Activated CD4-positive, alpha-beta memory T cell treated with anti-CD3 and anti-CD28 coated beads for 36 hours (primary cell): ENCODE measurements around the gene CSNK1G1. TPM values are rescaled to one million over a fixed set of nuclear protein-coding genes. Genes with fewer than 3 reads are reported as not detected.

Experiments used
- CTCF ChIA-PET: fragments of 350-600 bp; sonication (Branson Sonifier 250); formaldehyde crosslinking; loops from one replicate; lab custom pipeline; 2021; ENCODE audit warnings: antibody characterized with exemption, inconsistent platforms; lab: Charles Lee
- POLR2A ChIA-PET: fragments of 350-600 bp; sonication (Branson Sonifier 250); formaldehyde crosslinking; loops from one replicate; lab custom pipeline; 2021; ENCODE audit warnings: antibody characterized with exemption; lab: Charles Lee
- DNase-seq: peaks from one replicate; pipeline ENCODE4 v3.0.0-alpha.2; 2020
- H3K27ac Mint-ChIP-seq: one replicate; pipeline ENCODE4 v1.8.0; 2021; ENCODE audit warnings: mixed read lengths
- H3K27me3 Mint-ChIP-seq: one replicate; pipeline ENCODE4 v1.8.0; 2021; ENCODE audit warnings: mixed read lengths
- H3K36me3 Mint-ChIP-seq: one replicate; pipeline ENCODE4 v1.8.0; 2021; ENCODE audit warnings: mixed read lengths
- H3K4me1 Mint-ChIP-seq: one replicate; pipeline ENCODE4 v1.8.0; 2021; ENCODE audit warnings: low read depth, mixed read lengths
- H3K4me3 Mint-ChIP-seq: one replicate; pipeline ENCODE4 v1.8.0; 2021; ENCODE audit warnings: mild to moderate bottlenecking, mixed read lengths
- H3K9me3 Mint-ChIP-seq: one replicate; pipeline ENCODE4 v1.8.0; 2021; ENCODE audit warnings: mixed read lengths
- intact Hi-C: fragments of 100-400 bp; cut with micrococcal nuclease; formaldehyde crosslinking; loops from one replicate; pipeline ENCODE4 v1.15.1; 2023
- total RNA-seq, 2 experiments: library from RNA; stranded (reverse); gene quantifications; one replicate each; pipeline ENCODE4 v1.2.3, GENCODE V29; 2021

CSNK1G1 gene
- total RNA-seq, 2 experiments from 2014 or later: 17.5 to 20.9 TPM

GRCh38 chr15:64180235-64180824 is 175.6 kb downstream of the CSNK1G1 start:
- no peak overlapping the region for H3K27ac Mint-ChIP-seq

GRCh38 chr15:64166102-64166890 is 189.7 kb downstream of the CSNK1G1 start:
- no peak overlapping the region for H3K4me3 Mint-ChIP-seq
- H3K27ac Mint-ChIP-seq: peak overlapping the region; percentile 64
- CTCF ChIA-PET: interaction anchor here (1.0 to 5.4 kb wide), 2 partner anchors 13 to 23 kb away, joined by 6 to 61 read pairs; partner anchors contain the start of gene SNX22
- intact Hi-C loops: loop anchor here (10.0 kb wide), 1 partner anchor 539 kb away; no protein-coding TSS in a partner anchor
- H3K27me3 Mint-ChIP-seq: no peaks in the 10 kb centered on the region
- peaks cover 26% of the 10 kb centered on the region for H3K4me1 Mint-ChIP-seq
- peaks cover 12% of the 10 kb centered on the region for H3K36me3 Mint-ChIP-seq
- DNase-seq: peak; percentile 25
- no peaks in the 10 kb centered on the region for H3K9me3 Mint-ChIP-seq
- POLR2A ChIA-PET: no interaction called here

More at GRCh38 chr15:64180235-64180824, 175.6 kb downstream of the CSNK1G1 start:
- H3K4me3 Mint-ChIP-seq: no peak overlapping the region
- intact Hi-C loops: no loop called here
- POLR2A ChIA-PET: no interaction called here
- H3K36me3 Mint-ChIP-seq: peaks cover 14% of the 10 kb centered on the region
- H3K4me1 Mint-ChIP-seq: no peaks in the 10 kb centered on the region
- CTCF ChIA-PET: no interaction called here
- H3K9me3 Mint-ChIP-seq: no peaks in the 10 kb centered on the region
- no peaks in the 10 kb centered on the region for H3K27me3 Mint-ChIP-seq
- DNase-seq: no peak

DNA sequence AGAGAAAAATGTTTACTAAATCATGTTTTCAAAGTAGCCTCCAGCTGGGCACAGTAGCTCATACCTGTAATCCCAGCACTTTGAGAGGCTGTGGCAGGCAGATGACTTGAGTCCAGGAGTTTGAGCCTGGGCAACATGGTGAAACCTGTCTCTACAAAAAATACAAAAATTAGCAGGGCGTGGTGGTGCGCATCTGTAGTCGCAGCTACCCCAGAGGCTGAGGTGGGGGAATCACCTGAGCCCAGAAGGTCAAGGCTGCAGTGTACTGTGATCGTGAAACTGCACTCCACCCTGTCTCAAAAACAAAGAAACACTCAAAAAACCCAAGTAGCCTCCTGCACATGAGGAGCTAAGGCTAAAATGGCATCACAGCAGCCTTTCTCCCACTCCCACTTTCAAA is 191.5 kb downstream of the CSNK1G1 start:
- CTCF ChIA-PET: interaction anchor here (0.6 to 5.4 kb wide), 4 partner anchors 9 to 224 kb away, joined by 3 to 61 read pairs (median 3); partner anchors contain the start of gene SNX22
- DNase-seq: no peak
- Mint-ChIP-seq H3K9me3 (no peaks in the 10 kb centered on the region), H3K36me3 (peaks cover 18% of the 10 kb centered on the region), H3K4me1 (peaks cover 36% of the 10 kb centered on the region), H3K4me3 (no peak overlapping the region), H3K27ac (peak overlapping the region; percentile 94), H3K27me3 (no peaks in the 10 kb centered on the region)
- intact Hi-C loops: loop anchor here (10.0 kb wide), 1 partner anchor 540 kb away; no protein-coding TSS in a partner anchor
- POLR2A ChIA-PET: interaction anchor here (0.6 kb wide), 1 partner anchor 424 kb away, joined by 7 read pairs; no protein-coding TSS in a partner anchor

DNA sequence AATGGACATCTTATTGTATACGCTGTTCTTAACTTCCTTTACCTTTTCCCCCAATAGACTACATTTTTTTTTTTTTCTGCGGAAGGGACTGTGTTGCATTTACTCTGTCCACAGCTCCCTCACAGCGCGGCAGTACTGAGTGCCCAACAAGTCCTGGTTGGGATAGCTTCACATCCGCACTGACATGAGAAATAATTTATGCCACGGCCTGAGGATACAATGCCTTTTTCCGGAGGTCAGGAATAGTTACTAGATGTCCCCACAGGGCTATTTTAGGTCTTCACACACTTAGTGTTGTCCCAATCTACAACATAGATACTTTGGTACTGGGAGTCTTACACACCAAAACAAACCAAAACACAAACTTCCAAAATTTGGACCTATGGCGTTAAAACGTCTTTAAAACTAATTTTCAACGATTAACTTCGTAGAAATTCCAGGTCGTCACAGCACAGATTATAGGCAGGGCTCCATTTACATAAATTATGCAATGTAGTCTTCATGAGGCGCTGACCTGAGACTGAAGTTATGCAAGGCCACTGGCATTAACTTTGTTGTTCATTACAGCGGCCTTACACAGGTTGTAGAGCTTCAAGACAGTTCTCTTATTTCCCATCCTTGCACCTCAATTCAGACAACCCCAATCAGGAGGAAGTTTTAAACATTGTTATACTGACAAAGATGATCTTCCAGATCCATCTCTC is 192.2 kb downstream of the CSNK1G1 start:
- no peaks in the 10 kb centered on the region for H3K9me3 Mint-ChIP-seq
- peaks cover 39% of the 10 kb centered on the region for H3K4me1 Mint-ChIP-seq
- intact Hi-C loops: loop anchor here (1.0 to 10.0 kb wide), 6 partner anchors 24 to 659 kb away; partner anchors contain the start of genes CSNK1G1, SNX1, TRIP4 and USP3
- peak overlapping the region; percentile 94 for H3K27ac Mint-ChIP-seq
- CTCF ChIA-PET: interaction anchor here (0.6 to 5.4 kb wide), 6 partner anchors 11 to 672 kb away, joined by 3 to 61 read pairs (median 4); partner anchors contain the start of gene SNX22
- no peaks in the 10 kb centered on the region for H3K27me3 Mint-ChIP-seq
- peaks cover 21% of the 10 kb centered on the region for H3K36me3 Mint-ChIP-seq
- peak overlapping the region; percentile 78 for H3K4me3 Mint-ChIP-seq
- POLR2A ChIA-PET: interaction anchor here (0.6 to 2.4 kb wide), 9 partner anchors 10 to 425 kb away, joined by 3 to 14 read pairs (median 7); partner anchors contain the start of genes CIAO2A and TRIP4
- peak; percentile 31 for DNase-seq

DNA sequence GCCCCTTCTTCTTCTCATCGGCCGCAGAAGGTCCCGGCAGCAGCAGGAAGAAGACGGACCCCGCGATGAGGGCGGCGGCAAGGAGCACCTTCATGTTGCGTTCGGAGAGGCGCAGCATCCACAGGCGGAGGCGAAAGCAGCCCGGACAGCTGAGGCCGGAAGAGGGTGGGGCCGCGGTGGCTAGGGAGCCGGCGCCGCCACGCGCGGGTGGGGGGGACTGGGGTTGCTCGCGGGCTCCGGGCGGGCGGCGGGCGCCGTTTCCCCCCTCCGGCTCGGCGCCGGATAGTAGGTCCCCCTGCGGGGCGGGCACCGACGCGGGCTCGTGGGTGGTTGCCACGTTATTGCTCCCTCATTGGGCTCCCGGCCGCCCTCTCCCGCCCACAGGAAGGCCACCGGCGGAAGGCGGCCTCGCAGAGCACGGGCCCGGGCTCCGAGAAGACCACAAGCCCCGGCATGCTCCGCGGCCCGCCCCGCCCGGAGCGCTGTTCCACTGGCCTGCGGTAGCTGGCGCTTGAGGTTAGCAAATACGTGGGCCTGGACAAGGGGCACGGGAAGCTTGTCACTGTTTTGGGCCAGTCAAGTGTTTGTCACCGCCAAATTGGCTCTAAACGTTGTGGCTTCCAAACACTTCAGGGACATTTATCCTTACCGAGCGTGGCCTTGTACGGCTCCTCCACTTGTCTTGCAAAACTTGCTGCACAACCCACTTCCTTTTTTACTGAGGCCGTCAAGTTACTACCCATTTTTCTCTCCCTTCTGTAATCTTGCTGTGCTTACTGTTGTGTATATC is 192.9 kb downstream of the CSNK1G1 start, which contains the start of gene PPIB:
Gene PPIB (minus strand): TSS at position 154 of the 790 bp plus-strand sequence. CDS start 36 bp downstream, at position 118.
- CTCF ChIA-PET: interaction anchor here (0.5 to 5.4 kb wide), 6 partner anchors 10 to 673 kb away, joined by 3 to 61 read pairs (median 4); partner anchors contain the start of genes SNX22 and TRIP4
- Mint-ChIP-seq H3K27ac (peak within 1 kb of the TSS; percentile 94), H3K27me3 (no peaks in the 10 kb centered on the region), H3K4me1 (peaks cover 43% of the 10 kb centered on the region), H3K4me3 (peak within 1 kb of the TSS; percentile 88), H3K9me3 (no peaks in the 10 kb centered on the region), H3K36me3 (peaks cover 27% of the 10 kb centered on the region)
- POLR2A ChIA-PET: interaction anchor here (0.6 to 2.4 kb wide), 8 partner anchors 9 to 224 kb away, joined by 3 to 14 read pairs (median 6); partner anchors contain the start of genes CIAO2A and TRIP4
- peak; percentile 98 for DNase-seq
- intact Hi-C loops: loop anchor here (1.0 to 10.0 kb wide), 6 partner anchors 25 to 658 kb away; partner anchors contain the start of genes CSNK1G1, SNX1, TRIP4 and USP3

DNA sequence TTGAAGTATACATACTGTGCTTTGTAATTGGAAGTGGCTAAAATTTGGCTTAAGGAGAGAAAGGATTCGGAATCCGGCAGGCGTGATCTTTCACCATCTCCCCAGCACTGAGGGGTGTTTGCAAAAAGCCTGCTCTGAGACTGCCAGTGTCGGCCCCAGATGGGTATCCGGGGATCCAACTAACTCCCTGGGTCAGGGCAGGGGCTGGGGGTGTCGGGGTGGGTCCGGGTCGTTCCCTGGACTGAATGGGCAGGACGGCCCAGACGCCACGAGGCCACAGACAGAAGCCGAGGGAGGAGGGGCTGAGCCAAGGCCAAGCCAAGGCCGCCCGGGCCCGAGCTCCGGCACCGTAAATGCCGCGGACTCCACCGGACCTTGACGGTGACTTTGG is 193.5 kb downstream of the CSNK1G1 start:
- DNase-seq: no peak
- Mint-ChIP-seq H3K27me3 (no peaks in the 10 kb centered on the region), H3K4me3 (peak overlapping the region; percentile 88), H3K9me3 (no peaks in the 10 kb centered on the region), H3K4me1 (peaks cover 43% of the 10 kb centered on the region), H3K27ac (peak overlapping the region; percentile 88), H3K36me3 (peaks cover 32% of the 10 kb centered on the region)
- CTCF ChIA-PET: interaction anchor here (1.4 to 5.4 kb wide), 3 partner anchors 9 to 225 kb away, joined by 3 to 61 read pairs (median 8); partner anchors contain the start of genes SNX22 and TRIP4
- POLR2A ChIA-PET: interaction anchor here (0.7 to 2.4 kb wide), 6 partner anchors 9 to 225 kb away, joined by 3 to 14 read pairs (median 8); partner anchors contain the start of genes CIAO2A and TRIP4
- intact Hi-C loops: loop anchor here (2.0 to 10.0 kb wide), 2 partner anchors 542 to 658 kb away; partner anchors contain the start of gene USP3

- H3K36me3 Mint-ChIP-seq: peaks cover 38% of the 10 kb centered on the region
- H3K27me3 Mint-ChIP-seq: no peaks in the 10 kb centered on the region
- intact Hi-C loops: loop anchor here (2.0 to 10.0 kb wide), 2 partner anchors 543 to 657 kb away; partner anchors contain the start of gene USP3
- no peaks in the 10 kb centered on the region for H3K9me3 Mint-ChIP-seq
- no peak for DNase-seq
- H3K4me1 Mint-ChIP-seq: peaks cover 40% of the 10 kb centered on the region
- CTCF ChIA-PET: interaction anchor here (1.4 to 5.4 kb wide), 3 partner anchors 9 to 226 kb away, joined by 3 to 61 read pairs (median 8); partner anchors contain the start of genes SNX22 and TRIP4
- H3K4me3 Mint-ChIP-seq: peak overlapping the region; percentile 88
- POLR2A ChIA-PET: interaction anchor here (0.7 to 2.4 kb wide), 5 partner anchors 8 to 225 kb away, joined by 3 to 14 read pairs (median 8); partner anchors contain the start of genes CIAO2A and TRIP4
- H3K27ac Mint-ChIP-seq: peak overlapping the region; percentile 88
These were observed 194.1 kb downstream of the CSNK1G1 start for GRCh38 chr15:64161688-64162477.

- peak overlapping the region; percentile 66 for H3K27ac Mint-ChIP-seq
- no peaks in the 10 kb centered on the region for H3K27me3 Mint-ChIP-seq
- H3K4me1 Mint-ChIP-seq: peaks cover 28% of the 10 kb centered on the region
- POLR2A ChIA-PET: interaction anchor here (0.6 kb wide), 1 partner anchor 492 kb away, joined by 5 read pairs; no protein-coding TSS in a partner anchor
- DNase-seq: no peak
- CTCF ChIA-PET: no interaction called here
- peaks cover 51% of the 10 kb centered on the region for H3K36me3 Mint-ChIP-seq
- H3K4me3 Mint-ChIP-seq: no peak overlapping the region
- intact Hi-C loops: no loop called here
- H3K9me3 Mint-ChIP-seq: no peaks in the 10 kb centered on the region
These were observed 197.4 kb downstream of the CSNK1G1 start for GRCh38 chr15:64158363-64159134.

DNA sequence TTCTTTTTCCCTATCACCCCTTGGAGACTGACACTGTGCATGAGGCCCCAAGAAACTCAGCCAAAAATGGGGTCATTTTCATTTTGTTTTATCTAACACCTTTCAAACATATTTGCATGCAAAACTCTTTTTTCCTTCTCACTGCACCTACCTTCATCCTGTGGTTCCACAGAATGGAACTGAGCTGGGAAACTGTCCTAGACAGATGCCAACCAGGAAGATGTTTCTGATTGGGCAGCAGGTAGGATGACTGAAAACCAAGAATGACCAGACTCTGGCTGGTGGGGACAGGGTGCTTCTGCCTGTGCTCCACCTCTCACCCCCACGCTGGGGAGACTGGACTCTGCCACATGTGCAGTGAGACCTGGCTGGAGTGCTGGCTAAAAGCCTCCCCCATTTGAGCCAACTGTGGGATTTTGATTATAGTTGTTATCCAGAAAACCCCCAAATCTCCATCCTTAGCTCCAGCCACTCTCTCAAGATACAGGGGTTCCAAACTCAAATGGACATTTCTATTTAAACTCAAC is 198.3 kb downstream of the CSNK1G1 start:
- H3K36me3 Mint-ChIP-seq: peaks cover 51% of the 10 kb centered on the region
- no peak for DNase-seq
- H3K27me3 Mint-ChIP-seq: peaks cover 6% of the 10 kb centered on the region
- no peaks in the 10 kb centered on the region for H3K9me3 Mint-ChIP-seq
- intact Hi-C loops: no loop called here
- POLR2A ChIA-PET: no interaction called here
- CTCF ChIA-PET: interaction anchor here (1.1 kb wide), 1 partner anchor 10 kb away, joined by 4 read pairs; no protein-coding TSS in a partner anchor
- H3K4me3 Mint-ChIP-seq: no peak overlapping the region
- peak overlapping the region; percentile 33 for H3K27ac Mint-ChIP-seq
- H3K4me1 Mint-ChIP-seq: peaks cover 32% of the 10 kb centered on the region
